Measurements from ENCODE around the gene ROPN1B.

The ROPN1B gene

DNA sequence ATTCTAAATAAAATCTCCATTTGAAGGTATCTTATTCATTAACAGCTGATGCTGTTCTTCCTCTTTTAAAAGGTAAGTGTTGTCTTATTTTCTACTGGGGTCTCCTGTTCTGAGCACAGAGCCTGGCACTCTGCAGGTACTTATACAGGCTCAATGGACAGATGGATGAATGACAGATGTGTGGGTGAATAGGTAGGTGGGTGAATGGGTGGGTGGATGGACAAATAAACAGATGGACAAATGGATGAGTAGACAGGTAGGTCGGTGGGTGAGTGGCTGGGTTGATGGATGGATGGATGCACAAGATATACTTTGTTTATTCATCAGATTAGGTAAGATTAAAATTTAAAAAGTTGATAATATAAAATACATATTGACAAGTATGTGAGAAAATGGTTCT, 61.5 kb downstream of the ROPN1B start:
- no peak for DNase-seq (ENCODE audit: low read depth)

- DNase-seq (ENCODE audit: low read depth): no peak
Measured at GRCh38 chr3:126031981-126032471, 63.0 kb downstream of the ROPN1B start.
